NOMO-1 (cell line): ENCODE results near the gene ALX3.

Experiments used
- DNase-seq, 2 experiments: peaks; one replicate each; lab custom pipeline; 2025; ENCODE audit not compliant: unreplicated experiment in 2 of 2; lab: John Stamatoyannopoulos, UW

The ALX3 gene

DNA sequence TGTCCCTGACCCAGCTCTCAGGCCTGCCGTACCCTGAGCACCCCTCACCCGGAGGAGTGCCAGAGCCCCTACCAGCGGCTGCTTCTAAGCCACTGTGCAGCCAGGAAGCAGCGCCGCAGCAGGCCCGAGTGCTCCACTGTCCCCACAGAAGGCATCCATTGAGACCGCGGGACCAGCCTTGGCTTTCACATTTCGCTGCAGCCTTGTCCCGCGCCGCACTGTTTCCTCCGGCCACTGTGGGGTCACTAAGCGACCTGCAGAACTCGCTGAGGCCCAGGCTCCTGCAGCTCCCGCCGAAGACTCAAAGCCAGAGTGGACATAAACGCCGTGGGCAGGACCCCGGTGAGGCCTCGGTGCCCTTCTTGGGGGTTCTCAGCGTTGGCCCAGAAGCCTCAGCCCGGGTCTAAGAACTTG, 3.0 kb downstream of the ALX3 start:
- no peak for DNase-seq

DNA sequence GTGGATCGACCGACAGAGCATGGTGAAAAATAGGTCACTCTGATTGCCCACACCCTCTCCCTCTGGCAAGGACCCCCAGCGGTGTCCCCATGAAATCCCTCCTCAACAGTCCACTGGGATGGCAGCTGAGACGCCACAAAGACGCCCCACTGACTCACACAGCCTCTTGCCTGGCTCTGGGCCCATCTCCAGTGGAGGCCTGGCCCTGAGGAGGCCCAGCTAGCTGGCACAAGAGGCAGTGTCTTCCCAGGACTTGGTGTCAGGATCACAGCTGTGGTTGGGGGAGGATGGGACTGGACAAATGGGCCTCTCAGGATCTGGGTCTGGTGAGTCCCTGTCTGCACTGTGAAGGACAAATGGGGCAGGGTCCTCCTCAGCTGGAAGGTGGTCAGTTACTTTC, 4.6 kb downstream of the ALX3 start:
- DNase-seq, result no peak

DNA sequence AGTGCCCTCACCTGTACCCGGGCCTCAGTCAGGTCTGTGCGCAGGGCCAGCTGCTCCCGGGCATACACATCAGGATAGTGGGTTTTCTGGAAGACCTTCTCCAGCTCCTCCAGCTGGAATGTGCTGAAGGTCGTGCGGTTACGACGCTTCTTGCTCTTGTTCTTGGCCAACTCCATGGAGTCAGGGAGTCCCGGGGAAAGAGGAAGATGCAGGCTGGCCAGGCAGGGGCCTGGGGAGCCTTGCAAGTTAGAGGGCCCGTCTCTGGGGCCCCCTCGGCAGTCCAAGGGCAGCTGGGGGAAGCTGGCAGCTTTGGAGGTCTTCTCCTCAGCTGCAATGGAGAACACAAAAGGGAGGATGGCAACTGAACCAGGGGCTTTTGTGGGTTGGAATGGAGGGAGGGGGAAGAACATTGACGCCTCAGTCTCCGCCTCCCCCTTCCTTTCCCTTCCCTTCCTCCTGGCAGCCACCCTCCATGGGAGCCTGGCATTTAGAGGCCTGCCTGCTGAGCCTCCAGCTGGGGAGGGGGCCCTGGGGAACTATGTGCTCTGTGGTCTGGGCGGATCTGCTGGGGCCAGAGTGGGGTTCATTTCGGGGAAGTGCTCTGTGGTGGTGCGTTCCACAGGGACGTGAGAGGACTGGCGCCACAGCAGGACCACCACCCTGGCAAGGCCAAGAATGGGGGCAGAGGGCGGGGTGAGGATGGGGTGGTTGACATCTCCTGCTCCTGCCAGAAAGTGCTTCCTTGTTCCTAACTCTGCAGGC, 5.7 kb downstream of the ALX3 start:
- no peak for DNase-seq

GRCh38 chr1:110063781-110064180, 6.7 kb downstream of the ALX3 start:
- no peak for DNase-seq

DNA sequence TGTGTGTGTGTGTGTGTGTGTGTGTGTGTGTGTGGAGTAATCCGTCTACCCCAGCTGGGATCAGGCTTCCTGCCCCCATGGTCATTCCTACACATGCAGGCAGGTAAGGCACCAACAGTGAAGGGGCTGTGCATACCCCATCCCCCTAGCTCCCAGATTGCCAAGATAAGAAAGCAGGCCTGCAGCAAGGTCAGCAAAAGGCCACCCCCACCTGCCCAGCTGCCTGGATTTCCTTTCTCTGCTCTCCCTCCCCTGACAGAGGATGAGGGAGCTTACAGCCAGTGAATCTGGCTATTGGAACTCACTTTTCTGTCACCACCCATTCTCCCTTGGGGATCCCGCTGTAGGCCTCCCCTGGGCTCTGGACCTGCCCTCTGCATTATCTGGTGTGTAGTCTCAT, 7.9 kb downstream of the ALX3 start:
- no peak for DNase-seq

- no peak for DNase-seq
These were observed 9.1 kb downstream of the ALX3 start for GRCh38 chr1:110061341-110061740.

DNA sequence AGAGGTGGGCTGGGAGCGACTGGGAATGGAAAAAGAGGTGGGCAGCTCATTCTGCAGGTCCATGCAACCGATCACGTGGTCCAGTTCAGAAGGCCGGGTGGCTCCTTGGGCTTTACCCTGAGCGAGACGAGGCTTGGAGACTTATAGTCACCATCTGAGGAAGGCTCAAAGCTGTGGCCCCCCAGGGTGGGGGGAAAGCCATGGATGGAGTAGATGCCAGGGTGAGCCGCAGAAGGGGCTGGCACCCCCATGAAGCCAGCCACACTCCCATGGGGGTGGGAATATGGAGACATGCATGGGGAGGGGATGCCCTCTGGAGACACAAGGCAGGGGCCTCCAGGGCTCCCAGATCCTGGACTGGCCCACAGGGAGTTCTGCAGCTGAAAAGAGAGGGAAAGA, 9.8 kb downstream of the ALX3 start:
- DNase-seq, result no peak

- DNase-seq, result peak; percentile 40 to 45
These were observed 10.3 kb downstream of the ALX3 start for GRCh38 chr1:110060034-110060661.

DNA sequence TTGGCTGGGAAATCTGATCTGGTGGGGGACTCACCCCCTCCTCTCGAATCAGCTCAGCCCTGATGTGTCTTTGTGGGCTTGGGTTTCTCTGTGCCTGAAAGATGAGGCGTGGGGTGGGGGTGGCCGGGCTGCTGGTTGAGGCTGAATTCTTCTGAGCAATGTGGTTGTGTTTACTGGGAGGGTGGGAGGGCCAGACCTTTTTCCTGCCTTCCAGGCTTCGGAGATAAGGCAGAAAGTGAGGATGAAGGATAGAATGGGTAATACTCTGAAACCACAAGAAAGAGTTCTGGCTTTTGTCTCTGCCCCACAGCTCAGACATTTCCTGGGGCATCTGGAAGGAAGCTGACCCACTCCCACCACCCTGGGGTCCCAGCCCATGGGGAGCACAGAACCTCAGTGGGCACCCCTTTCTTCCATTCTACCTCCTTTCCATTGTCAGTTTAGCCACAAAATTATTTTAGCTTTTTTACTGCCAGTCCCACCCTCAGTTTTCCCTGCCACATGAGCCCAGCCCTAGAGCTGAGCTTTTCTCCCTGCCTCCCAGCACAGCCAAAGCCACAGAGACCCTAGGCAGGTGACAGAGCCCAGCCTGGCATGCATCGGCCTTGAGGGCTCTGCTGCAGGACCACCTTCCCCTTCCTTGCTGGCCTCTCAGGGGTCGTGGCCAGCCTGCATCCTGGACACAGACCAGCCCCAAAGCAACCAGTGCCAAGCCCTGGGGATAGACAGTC, 11.2 kb downstream of the ALX3 start:
- no peak for DNase-seq

- no peak for DNase-seq
These were observed 11.9 kb downstream of the ALX3 start for GRCh38 chr1:110058591-110058990.

DNA sequence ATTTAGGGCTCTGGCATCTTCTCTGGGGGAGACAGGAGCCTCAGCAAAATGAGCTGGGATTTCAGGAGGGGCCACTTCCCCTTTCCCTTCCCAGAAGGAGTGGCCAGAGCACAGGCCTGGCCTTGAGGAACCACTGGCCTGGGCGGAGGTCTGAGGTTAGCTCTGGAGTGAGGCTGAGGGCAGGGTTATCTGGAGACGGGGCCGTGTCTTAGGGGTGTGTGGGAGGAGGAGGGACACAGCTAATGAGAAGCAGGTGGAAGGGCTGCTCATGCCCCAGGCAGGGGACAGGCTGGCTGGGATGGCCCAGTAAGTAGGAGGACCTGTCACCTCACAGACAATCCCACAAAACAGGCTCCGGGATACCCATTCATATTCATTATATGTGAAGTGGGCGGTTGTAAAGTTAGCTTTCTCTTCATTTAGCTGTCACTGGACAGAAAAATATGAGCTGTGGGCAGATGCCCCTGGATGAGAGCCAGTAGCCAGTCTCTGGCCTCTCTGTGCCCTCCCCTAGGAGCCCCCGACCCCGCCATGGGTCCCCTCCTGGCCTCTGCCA, 12.4 kb downstream of the ALX3 start:
- no peak for DNase-seq

DNA sequence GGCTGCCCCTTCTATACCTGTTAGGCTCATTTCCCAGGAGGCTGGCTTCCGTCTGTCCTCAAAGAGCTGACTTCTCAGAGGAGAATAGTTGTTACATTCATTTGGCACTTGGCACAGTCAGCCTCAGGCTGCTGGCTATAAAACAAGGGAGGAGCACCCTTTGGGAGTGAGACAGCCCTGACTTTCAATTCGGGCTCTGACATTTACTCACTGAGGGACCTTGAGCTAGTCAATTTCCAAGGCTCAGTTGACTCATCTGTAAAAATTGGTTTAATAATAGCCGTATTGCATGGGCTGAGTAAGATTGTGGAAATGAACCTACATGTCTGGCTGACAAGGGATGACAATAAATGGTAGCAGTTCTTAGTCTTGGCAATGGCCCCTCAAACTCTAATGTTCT, 13.7 kb downstream of the ALX3 start:
- DNase-seq, result no peak

GRCh38 chr1:110056285-110056683, 14.2 kb downstream of the ALX3 start:
- DNase-seq, result no peak

DNA sequence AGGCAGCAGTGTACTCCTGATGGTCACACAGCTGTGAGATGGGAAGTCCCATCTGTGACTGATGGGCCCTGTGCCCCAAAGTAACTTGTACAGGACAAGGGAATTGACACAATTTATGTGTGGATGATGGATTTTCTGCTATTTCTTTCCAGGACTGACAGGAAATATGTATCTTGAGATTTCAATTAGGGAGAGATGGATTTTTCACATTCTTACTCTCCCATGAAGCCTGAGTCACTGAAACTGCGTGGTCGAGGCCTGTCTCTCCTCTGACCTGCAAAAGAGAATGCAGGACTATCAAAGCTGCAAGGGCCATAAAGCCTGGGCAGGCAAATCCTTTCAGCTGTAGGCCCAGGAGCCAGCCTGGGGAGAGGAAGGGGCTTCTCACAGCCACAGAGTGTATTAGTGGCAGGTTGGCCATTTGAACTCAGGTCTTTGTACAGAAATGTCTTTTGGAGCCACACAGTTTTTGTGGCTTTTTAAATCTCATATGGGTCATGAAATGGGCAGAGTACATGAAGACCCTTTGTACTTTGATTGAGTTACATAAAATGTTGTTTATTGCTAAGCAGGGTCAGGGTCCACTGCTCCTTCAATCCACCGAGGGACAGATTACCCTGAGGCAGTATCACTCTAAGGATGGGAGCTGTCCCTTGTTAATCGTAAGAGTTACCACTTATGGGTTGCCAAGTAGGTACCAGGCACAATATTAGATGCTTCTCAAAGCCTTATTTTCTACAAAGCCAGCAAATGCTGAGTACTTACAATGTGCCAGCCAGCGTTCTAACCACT, 14.8 kb downstream of the ALX3 start:
- no peak for DNase-seq

DNA sequence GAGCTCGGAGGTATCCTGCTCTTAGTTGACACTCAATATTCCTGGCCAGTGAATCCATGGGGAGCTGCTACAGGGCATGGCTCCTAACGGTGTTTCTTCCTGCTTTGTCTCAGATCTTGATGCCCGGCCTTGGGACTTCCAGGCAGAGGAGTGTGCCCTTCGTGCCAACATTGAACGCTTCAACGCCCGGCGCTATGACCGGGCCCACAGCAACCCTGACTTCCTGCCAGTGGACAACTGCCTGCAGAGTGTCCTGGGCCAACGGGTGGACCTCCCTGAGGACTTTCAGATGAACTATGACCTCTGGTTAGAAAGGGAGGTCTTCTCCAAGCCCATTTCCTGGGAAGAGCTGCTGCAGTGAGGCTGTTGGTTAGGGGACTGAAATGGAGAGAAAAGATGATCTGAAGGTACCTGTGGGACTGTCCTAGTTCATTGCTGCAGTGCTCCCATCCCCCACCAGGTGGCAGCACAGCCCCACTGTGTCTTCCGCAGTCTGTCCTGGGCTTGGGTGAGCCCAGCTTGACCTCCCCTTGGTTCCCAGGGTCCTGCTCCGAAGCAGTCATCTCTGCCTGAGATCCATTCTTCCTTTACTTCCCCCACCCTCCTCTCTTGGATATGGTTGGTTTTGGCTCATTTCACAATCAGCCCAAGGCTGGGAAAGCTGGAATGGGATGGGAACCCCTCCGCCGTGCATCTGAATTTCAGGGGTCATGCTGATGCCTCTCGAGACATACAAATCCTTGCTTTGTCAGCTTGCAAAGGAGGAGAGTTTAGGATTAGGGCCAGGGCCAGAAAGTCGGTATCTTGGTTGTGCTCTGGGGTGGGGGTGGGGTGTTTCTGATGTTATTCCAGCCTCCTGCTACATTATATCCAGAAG, 16.7 kb downstream of the ALX3 start:
- no peak for DNase-seq

DNA sequence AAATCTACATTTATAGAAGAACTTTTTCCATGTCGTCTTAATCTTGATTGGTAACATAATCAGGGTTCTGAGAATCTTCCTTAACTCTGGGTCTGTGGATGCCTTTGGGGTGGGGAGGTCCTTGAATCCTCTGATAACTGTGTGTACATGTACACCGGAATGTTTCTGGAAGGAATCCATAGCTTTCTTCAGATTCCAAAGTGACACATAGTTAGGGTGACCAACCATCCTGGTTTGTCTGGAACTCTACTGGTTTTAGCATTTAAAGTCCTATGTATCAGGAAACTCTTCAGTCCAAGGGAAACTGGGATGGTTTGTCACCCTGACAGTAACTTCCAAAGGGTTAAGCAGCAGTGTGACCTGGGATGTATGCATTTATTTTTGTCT, 19.2 kb downstream of the ALX3 start:
- no peak for DNase-seq

DNA sequence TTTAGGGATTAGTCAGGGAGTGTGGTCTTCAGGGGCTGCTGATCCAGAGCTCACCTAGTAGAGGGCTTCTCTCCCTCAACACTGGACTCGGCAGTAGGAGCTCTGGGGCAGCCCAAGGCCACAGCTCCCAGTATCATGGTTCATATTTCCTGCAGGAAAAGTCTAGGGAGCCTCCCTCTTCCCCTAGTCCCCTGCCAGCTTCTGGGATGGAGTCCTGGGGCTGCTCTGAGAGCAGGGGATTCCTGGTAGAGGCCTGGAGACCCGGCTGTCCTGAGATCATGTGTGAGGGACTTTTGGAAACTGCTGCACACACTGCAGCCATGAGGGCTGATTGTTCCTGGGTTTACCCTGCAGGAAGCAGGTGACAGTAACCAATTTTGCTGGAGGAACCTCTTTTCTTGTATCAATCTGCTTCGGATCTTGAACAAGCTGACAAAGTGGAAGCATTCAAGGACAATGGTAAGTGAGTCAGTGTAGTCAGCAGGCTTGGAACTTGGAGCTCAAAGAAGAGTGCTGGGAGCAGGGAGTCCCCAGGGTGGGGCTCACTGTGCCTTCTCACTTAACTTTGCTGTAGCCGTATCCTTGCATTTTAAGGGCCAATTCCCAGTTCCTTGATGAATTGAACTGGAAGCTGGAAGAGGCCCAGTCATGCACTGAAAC, 19.7 kb downstream of the ALX3 start:
- no peak for DNase-seq

DNA sequence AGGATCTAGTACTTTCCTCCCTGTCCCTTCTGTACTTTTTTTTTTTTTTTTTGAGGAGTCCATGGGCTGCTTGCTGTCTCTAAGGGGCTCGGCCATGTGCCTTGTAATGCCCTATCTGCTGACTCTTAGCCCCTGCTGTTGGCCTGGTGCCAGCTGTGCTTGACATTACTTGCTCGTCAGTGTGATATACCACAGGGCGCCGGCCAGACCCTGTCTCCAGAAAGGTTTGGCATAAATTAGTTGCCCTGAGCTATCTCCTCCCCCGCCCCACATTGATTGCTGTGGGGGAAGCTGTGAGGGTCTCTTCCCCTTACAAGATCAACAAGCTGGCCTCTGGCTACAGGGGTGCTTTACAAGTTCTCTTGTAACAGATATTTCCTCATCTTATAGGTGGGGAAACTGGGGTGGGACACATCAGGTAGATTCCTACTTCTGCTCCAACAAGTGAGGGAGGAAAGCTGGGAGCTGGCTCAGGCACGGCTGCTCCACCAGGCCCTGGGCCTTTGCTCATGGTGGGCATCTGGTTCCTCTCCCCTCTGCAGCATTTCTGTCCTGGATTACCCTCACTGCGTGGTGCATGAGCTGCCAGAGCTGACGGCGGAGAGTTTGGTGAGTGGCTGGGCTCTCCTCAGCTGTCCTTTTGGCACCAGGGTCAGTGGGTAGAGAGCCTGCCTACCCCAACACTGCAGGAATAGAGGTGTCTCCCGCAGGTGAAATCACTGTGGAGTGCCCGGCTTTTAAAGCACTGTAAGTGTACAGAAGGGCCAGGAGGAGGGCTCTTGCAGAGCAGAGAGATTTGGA, 20.5 kb downstream of the ALX3 start:
- no peak for DNase-seq
